ENCODE measurements around the gene EHD4. TPM values are rescaled to one million over a fixed set of nuclear protein-coding genes. Genes with fewer than 3 reads are reported as not detected.
A peak's percentile ranks its signal among the peaks of the same experiment; 100 is the strongest.

EHD4 gene
- total RNA-seq, 1 donor from 2014 or later = 21.1 TPM

DNA sequence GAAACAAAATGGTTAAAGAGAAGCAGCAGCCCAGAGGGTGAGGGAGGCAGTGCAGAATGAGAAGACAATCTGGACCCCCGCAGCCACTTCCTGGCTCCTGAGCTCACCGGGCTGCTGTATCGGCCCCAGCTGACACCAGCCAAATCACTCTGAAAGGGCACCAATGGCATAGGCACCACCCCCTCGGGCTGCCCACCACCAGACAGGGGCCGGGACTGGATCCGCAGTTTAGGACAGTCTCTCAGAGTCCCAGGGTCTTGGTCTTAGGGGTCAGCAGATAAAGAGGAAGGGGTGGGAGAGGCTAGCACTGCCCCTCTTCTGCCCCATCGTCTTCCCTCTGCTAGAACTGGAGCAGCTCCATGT lies 17.9 kb upstream of the EHD4 start:
- Histone ChIP-seq H3K27me3 (ENCODE audit: control insufficient read depth, insufficient read depth, low read length) (no peaks in the 10 kb centered on the region), H3K4me3 (ENCODE audit: low read depth, low read length) (no peak overlapping the region), H3K36me3 (ENCODE audit: control insufficient read depth, insufficient read depth, low read length) (no peaks in the 10 kb centered on the region)
- DNase-seq (ENCODE audit: low read depth) (no peak), FAIRE-seq (no peak)
- no peak for TF ChIP-seq CTCF (IDR thresholded peaks at IDR 0.05; ENCODE audit: insufficient read depth, low read length, severe bottlenecking)

DNA sequence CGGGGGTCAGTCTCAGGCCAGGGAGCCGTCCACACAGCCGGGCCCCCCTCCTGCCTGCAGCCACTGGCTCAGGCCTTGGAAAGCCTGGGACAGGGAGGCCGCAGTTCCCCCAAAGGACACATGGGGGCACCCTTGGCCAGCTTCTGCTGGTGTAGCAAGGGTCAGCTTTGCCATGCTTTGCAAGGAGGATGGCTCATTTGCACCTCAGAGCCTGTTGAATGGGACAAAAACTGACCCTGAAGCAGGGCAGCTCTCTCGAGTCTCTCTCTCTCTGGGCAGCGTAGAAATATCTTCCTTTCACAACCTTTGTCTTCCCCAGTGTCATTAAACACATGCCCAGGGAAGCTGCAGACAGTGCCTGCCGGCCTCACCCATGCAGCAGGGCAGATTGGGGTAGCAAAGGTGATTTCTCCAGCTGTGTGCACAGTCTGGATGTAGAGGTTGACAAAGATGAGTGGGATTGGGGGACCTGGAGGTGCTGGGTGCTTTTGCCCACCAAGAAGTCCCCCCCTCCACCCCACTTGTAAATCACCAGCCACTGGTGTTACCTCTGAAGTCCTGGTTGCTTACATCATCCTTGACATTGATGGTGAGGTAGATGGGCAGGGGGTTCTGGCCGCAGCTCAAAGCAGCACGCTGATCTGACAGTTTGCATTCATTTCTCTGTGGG lies 17.4 kb upstream of the EHD4 start:
- Histone ChIP-seq H3K4me3 (ENCODE audit: low read depth, low read length) (no peak overlapping the region), H3K27me3 (ENCODE audit: control insufficient read depth, insufficient read depth, low read length) (no peaks in the 10 kb centered on the region), H3K36me3 (ENCODE audit: control insufficient read depth, insufficient read depth, low read length) (no peaks in the 10 kb centered on the region)
- TF ChIP-seq CTCF (IDR thresholded peaks at IDR 0.05; ENCODE audit: insufficient read depth, low read length, severe bottlenecking) = peak; percentile 99
- FAIRE-seq = peak; percentile 43
- DNase-seq (ENCODE audit: low read depth) = peak; percentile 52

- H3K4me3 ChIP-seq (ENCODE audit: low read depth, low read length) = no peak overlapping the region
- FAIRE-seq (no peak), DNase-seq (ENCODE audit: low read depth) (no peak)
- no peak for TF ChIP-seq CTCF (IDR thresholded peaks at IDR 0.05; ENCODE audit: insufficient read depth, low read length, severe bottlenecking)
- no peaks in the 10 kb centered on the region for H3K36me3 ChIP-seq (ENCODE audit: control insufficient read depth, insufficient read depth, low read length)
- H3K27me3 ChIP-seq (ENCODE audit: control insufficient read depth, insufficient read depth, low read length) = no peaks in the 10 kb centered on the region
Observed at GRCh38 chr15:41988896-41989572, 16.7 kb upstream of the EHD4 start.

GRCh38 chr15:41987925-41988275 lies 15.5 kb upstream of the EHD4 start:
- FAIRE-seq = no peak
- TF ChIP-seq CTCF (IDR thresholded peaks at IDR 0.05; ENCODE audit: insufficient read depth, low read length, severe bottlenecking) = no peak

DNA sequence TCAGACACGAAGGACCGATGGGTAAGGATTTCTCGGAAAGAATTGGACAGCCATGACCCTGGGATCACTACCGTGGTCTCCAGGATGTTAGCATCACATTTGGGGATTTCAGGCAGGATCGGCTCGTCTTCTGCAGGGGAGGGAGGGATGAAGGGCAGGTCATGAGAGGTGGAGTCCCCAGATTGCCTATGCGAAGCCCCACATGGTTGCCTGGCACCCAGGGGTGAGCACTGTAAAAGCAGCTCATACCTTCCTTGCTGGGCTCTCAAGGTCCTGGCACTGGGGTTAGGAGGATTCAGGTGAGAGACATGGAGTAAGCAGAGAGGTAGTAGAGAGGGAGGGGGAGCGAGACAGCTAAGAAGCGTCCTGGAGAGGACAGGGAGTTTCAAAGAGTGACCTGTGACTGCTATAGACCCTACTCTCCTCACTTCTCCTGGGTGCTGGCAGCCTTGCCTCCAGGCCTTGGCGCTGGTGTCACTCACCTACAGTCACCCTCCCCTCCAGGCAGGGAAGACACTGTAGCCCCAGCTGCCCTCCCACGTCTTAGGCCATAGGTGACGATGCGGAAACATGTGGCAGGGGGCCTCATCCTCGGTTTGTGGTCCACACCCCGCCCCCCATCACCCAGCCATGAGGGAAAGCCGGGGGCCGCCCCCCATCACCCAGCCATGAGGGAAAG lies 15.0 kb upstream of the EHD4 start:
- DNase-seq (ENCODE audit: low read depth) = no peak
- no peaks in the 10 kb centered on the region for H3K27me3 ChIP-seq (ENCODE audit: control insufficient read depth, insufficient read depth, low read length)
- FAIRE-seq = peak; percentile 18
- no peak overlapping the region for H3K4me3 ChIP-seq (ENCODE audit: low read depth, low read length)
- TF ChIP-seq CTCF (IDR thresholded peaks at IDR 0.05; ENCODE audit: insufficient read depth, low read length, severe bottlenecking) = no peak
- no peaks in the 10 kb centered on the region for H3K36me3 ChIP-seq (ENCODE audit: control insufficient read depth, insufficient read depth, low read length)

More at GRCh38 chr15:41987925-41988275, 15.5 kb upstream of the EHD4 start:
- Histone ChIP-seq H3K36me3 (ENCODE audit: control insufficient read depth, insufficient read depth, low read length) (no peaks in the 10 kb centered on the region), H3K27me3 (ENCODE audit: control insufficient read depth, insufficient read depth, low read length) (no peaks in the 10 kb centered on the region), H3K4me3 (ENCODE audit: low read depth, low read length) (no peak overlapping the region)
- DNase-seq (ENCODE audit: low read depth) = no peak
